Measurements from ENCODE around the gene CDK6. TPM values are rescaled to one million over a fixed set of nuclear protein-coding genes. Genes with fewer than 3 reads are reported as not detected.

Gene CDK6
- total RNA-seq, 4 donors from 2014 or later, result 1.2 to 6.9 (median 2.6) TPM

- Histone ChIP-seq H3K27me3 (no peaks in the 10 kb centered on the region), H3K4me3 (no peak overlapping the region), H3K27ac (no peak overlapping the region), H3K4me1 (no peaks in the 10 kb centered on the region), H3K9me3 (no peaks in the 10 kb centered on the region), H3K36me3 (no peaks in the 10 kb centered on the region)
- in situ Hi-C loops (cut with MboI; ENCODE audit: low sequenced_read_pairs in 4 of 4) (no loop called here), intact Hi-C loops (cut with DNase I; ENCODE audit: low total_unique reads) (no loop called here)
- no peak for TF ChIP-seq CTCF (IDR thresholded peaks at IDR 0.05 in 4 of 5, conservative IDR thresholded peaks at IDR 0.05 in 1 of 5)
- TF ChIP-seq POLR2A (IDR thresholded peaks at IDR 0.05), result no peak
- ATAC-seq, result no peak
- no peak for DNase-seq
Measured at GRCh38 chr7:92753614-92754013, 82.8 kb downstream of the CDK6 start.

- H3K9me3 ChIP-seq, result no peaks in the 10 kb centered on the region
- DNase-seq, result no peak
- H3K36me3 ChIP-seq, result no peaks in the 10 kb centered on the region
- no peak for TF ChIP-seq CTCF (IDR thresholded peaks at IDR 0.05 in 4 of 5, conservative IDR thresholded peaks at IDR 0.05 in 1 of 5)
- no peak for TF ChIP-seq POLR2A (IDR thresholded peaks at IDR 0.05)
- in situ Hi-C loops (cut with MboI; ENCODE audit: low sequenced_read_pairs in 4 of 4), result no loop called here
- no peak overlapping the region for H3K4me3 ChIP-seq
- ATAC-seq, result peak in 1 of 2 donors; percentile 26
- intact Hi-C loops (cut with DNase I; ENCODE audit: low total_unique reads), result no loop called here
- no peaks in the 10 kb centered on the region for H3K27me3 ChIP-seq
- no peaks in the 10 kb centered on the region for H3K4me1 ChIP-seq
- H3K27ac ChIP-seq, result no peak overlapping the region
Measured at GRCh38 chr7:92751902-92752901, 84.2 kb downstream of the CDK6 start.

GRCh38 chr7:92750946-92751345 lies 85.4 kb downstream of the CDK6 start:
- TF ChIP-seq CTCF (IDR thresholded peaks at IDR 0.05 in 4 of 5, conservative IDR thresholded peaks at IDR 0.05 in 1 of 5) (no peak), POLR2A (IDR thresholded peaks at IDR 0.05) (no peak)

GRCh38 chr7:92750447-92750839 lies 85.9 kb downstream of the CDK6 start:
- in situ Hi-C loops (cut with MboI; ENCODE audit: low sequenced_read_pairs in 4 of 4), result no loop called here
- H3K9me3 ChIP-seq, result no peaks in the 10 kb centered on the region
- H3K27ac ChIP-seq, result no peak overlapping the region
- no peaks in the 10 kb centered on the region for H3K27me3 ChIP-seq
- intact Hi-C loops (cut with DNase I; ENCODE audit: low total_unique reads), result no loop called here
- no peak for DNase-seq
- no peak overlapping the region for H3K4me3 ChIP-seq
- H3K4me1 ChIP-seq, result no peaks in the 10 kb centered on the region
- ATAC-seq, result no peak
- TF ChIP-seq CTCF (IDR thresholded peaks at IDR 0.05 in 4 of 5, conservative IDR thresholded peaks at IDR 0.05 in 1 of 5) (no peak), POLR2A (IDR thresholded peaks at IDR 0.05) (no peak)
- H3K36me3 ChIP-seq, result no peaks in the 10 kb centered on the region

More at GRCh38 chr7:92750946-92751345, 85.4 kb downstream of the CDK6 start:
- in situ Hi-C loops (cut with MboI; ENCODE audit: low sequenced_read_pairs in 4 of 4) (no loop called here), intact Hi-C loops (cut with DNase I; ENCODE audit: low total_unique reads) (no loop called here)
- H3K4me1 ChIP-seq, result no peaks in the 10 kb centered on the region
- ATAC-seq (no peak), DNase-seq (no peak)
- H3K36me3 ChIP-seq, result no peaks in the 10 kb centered on the region
- no peaks in the 10 kb centered on the region for H3K9me3 ChIP-seq
- H3K27ac ChIP-seq, result no peak overlapping the region
- no peaks in the 10 kb centered on the region for H3K27me3 ChIP-seq
- H3K4me3 ChIP-seq, result no peak overlapping the region
